OCI-LY3 (cell line): Measurements from ENCODE around the gene ZNF672.

ENCODE experiments used
- EZH2phosphoT487 ChIP-seq: fragments of 200-600 bp; shearing (Covaris generic); IDR thresholded peaks from 2 replicates; pipeline ENCODE4 v1.6.1; 2018; ENCODE audit warnings: antibody characterized with exemption, mixed run types, low read depth
- TF ChIP-seq, protein P1 (sequence below): fragments of 200-600, 300-600 bp; sonication (generic); IDR thresholded peaks from 2 replicates; pipeline ENCODE4 v1.5.1; 2014; ENCODE audit warnings: antibody characterized with exemption, low read length, low read depth

DNA sequence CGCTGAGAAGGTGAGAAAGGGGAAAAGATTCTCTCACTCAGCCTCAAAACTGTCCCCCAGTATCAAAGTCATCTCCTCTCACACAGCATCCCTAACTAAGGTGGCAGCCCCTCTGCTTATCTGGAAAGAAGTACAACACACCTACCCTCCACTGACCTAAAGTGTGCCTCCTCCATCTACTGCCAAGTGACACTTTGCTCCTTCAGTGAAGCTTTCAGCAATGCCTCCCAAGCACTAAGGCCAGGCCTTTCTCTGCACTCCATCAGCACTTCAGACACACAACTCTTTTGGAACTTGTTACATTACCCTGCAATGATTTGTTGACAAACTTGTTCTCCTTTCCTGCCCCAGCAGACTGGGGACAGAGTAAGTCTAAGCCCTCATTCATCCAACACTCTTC, 13.7 kb upstream of the ZNF672 start:
- TF ChIP-seq, protein P1, sequence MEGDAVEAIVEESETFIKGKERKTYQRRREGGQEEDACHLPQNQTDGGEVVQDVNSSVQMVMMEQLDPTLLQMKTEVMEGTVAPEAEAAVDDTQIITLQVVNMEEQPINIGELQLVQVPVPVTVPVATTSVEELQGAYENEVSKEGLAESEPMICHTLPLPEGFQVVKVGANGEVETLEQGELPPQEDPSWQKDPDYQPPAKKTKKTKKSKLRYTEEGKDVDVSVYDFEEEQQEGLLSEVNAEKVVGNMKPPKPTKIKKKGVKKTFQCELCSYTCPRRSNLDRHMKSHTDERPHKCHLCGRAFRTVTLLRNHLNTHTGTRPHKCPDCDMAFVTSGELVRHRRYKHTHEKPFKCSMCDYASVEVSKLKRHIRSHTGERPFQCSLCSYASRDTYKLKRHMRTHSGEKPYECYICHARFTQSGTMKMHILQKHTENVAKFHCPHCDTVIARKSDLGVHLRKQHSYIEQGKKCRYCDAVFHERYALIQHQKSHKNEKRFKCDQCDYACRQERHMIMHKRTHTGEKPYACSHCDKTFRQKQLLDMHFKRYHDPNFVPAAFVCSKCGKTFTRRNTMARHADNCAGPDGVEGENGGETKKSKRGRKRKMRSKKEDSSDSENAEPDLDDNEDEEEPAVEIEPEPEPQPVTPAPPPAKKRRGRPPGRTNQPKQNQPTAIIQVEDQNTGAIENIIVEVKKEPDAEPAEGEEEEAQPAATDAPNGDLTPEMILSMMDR, result no peak
- TF ChIP-seq EZH2phosphoT487, result no peak
